Glomerular endothelial cell (primary cell): ENCODE results near the gene RNU1-4. TPM values are rescaled to one million over a fixed set of nuclear protein-coding genes. Genes with fewer than 3 reads are reported as not detected.
"Not testable (repeated sequence)": the region's sequence is repeated elsewhere in the genome, so short reads cannot be mapped to it uniquely, and the experiment has no call there.

Experiments
- DNase-seq: peaks from one replicate; pipeline ENCODE4 v3.0.0-alpha.2; 2011; ENCODE audit warnings: low read depth, low spot score; ENCODE audit errors: extremely low read depth
- total RNA-seq: library from RNA; depleted of rRNA; stranded (reverse); fragments of >200 nt; gene quantifications from 2 replicates; pipeline ENCODE4 v1.2.3, GENCODE V29; 2015

RNU1-4 gene
- total RNA-seq, 1 donor from 2014 or later: under 0.01 TPM

- not testable (repeated sequence) for DNase-seq
Measured at GRCh38 chr1:16725439-16726245, 14.7 kb upstream of the RNU1-4 start.

GRCh38 chr1:16727190-16728111, 12.9 kb upstream of the RNU1-4 start:
- DNase-seq: no peak

- not testable (repeated sequence) for DNase-seq
Measured at GRCh38 chr1:16728243-16728949, 11.9 kb upstream of the RNU1-4 start.

- not testable (repeated sequence) for DNase-seq
Measured at GRCh38 chr1:16732254-16732896, 7.9 kb upstream of the RNU1-4 start.

GRCh38 chr1:16741230-16741629, 914 bp downstream of the RNU1-4 start:
- not testable (repeated sequence) for DNase-seq

GRCh38 chr1:16747660-16748059, 7.3 kb downstream of the RNU1-4 start:
- DNase-seq: not testable (repeated sequence)

- not testable (repeated sequence) for DNase-seq
Measured at GRCh38 chr1:16748710-16749109, 8.4 kb downstream of the RNU1-4 start.

- DNase-seq: not testable (repeated sequence)
Measured at GRCh38 chr1:16749910-16750888, 9.9 kb downstream of the RNU1-4 start.

GRCh38 chr1:16752770-16753169, 12.5 kb downstream of the RNU1-4 start:
- DNase-seq: not testable (repeated sequence)

GRCh38 chr1:16755385-16755784, 15.1 kb downstream of the RNU1-4 start:
- not testable (repeated sequence) for DNase-seq

- DNase-seq: not testable (repeated sequence)
Measured at GRCh38 chr1:16755932-16756331, 15.6 kb downstream of the RNU1-4 start.

- not testable (repeated sequence) for DNase-seq
Measured at GRCh38 chr1:16757574-16757973, 17.3 kb downstream of the RNU1-4 start.

GRCh38 chr1:16758060-16758459, 17.7 kb downstream of the RNU1-4 start:
- not testable (repeated sequence) for DNase-seq

GRCh38 chr1:16759041-16759493, 18.8 kb downstream of the RNU1-4 start:
- DNase-seq: not testable (repeated sequence)

GRCh38 chr1:16759650-16760455, 19.5 kb downstream of the RNU1-4 start:
- DNase-seq: not testable (repeated sequence)

- not testable (repeated sequence) for DNase-seq
Measured at GRCh38 chr1:16760456-16760765, 20.1 kb downstream of the RNU1-4 start.

- not testable (repeated sequence) for DNase-seq
Measured at GRCh38 chr1:16760801-16761200, 20.5 kb downstream of the RNU1-4 start.

- not testable (repeated sequence) for DNase-seq
Measured at GRCh38 chr1:16764248-16764819, 24.0 kb downstream of the RNU1-4 start.
